IMR-90 (cell line): ENCODE results near the gene ANAPC1. TPM values are rescaled to one million over a fixed set of nuclear protein-coding genes. Genes with fewer than 3 reads are reported as not detected.
"Not testable (repeated sequence)": the region's sequence is repeated elsewhere in the genome, so short reads cannot be mapped to it uniquely, and the experiment has no call there.

ENCODE experiments used
- ATAC-seq: fragments of 200-7000 bp; cut with Tn5 transposase; 2 replicates; pipeline ENCODE4 v1.9.1; 2020; ENCODE audit warnings: low read depth, mild to moderate bottlenecking, moderate library complexity
- BruUV-seq: library from RNA; stranded (reverse); fragments of 400-500 nt; replicated peaks from 2 replicates; lab custom pipeline; 2021; lab: Mats Ljungman, UMichigan
- CTCF ChIA-PET: fragments of 300-600 bp; formaldehyde crosslinking; extraction: SDS; loops from one replicate; lab custom pipeline; 2021; ENCODE audit warnings: antibody characterized with exemption; lab: Yijun Ruan, JAX
- POLR2A ChIA-PET: fragments of 300-600 bp; sonication (Branson Sonifier 250); formaldehyde crosslinking; loops from one replicate; lab custom pipeline; 2022; ENCODE audit warnings: antibody characterized with exemption; ENCODE audit not compliant: unreplicated experiment; lab: Charles Lee
- DNase-seq: peaks from one replicate; pipeline ENCODE4 v3.0.0; 2013
- H2AFZ ChIP-seq: replicated peaks from 2 replicates; pipeline ENCODE3; 2013; ENCODE audit warnings: low read length, mild to moderate bottlenecking; ENCODE audit not compliant: poor library complexity
- H2AK5ac ChIP-seq: 2 replicates; pipeline ENCODE4 v1.6.1; 2013; ENCODE audit warnings: low read depth, low read length, inconsistent platforms
- H2AK9ac ChIP-seq: replicated peaks from 2 replicates; pipeline ENCODE3; 2013; ENCODE audit warnings: mild to moderate bottlenecking, low read depth, low read length, moderate library complexity; ENCODE audit not compliant: poor library complexity
- H2BK120ac ChIP-seq: 2 replicates; pipeline ENCODE4 v1.6.1; 2013; ENCODE audit warnings: low read depth, low read length, inconsistent platforms
- H2BK15ac ChIP-seq: 3 replicates; pipeline ENCODE4 v1.6.1; 2013; ENCODE audit warnings: low read depth, low read length, inconsistent platforms
- H2BK20ac ChIP-seq: 2 replicates; pipeline ENCODE4 v1.6.1; 2013; ENCODE audit warnings: low read depth, mild to moderate bottlenecking, inconsistent platforms, low read length, moderate library complexity
- H2BK5ac ChIP-seq: 2 replicates; pipeline ENCODE4 v1.6.1; 2013; ENCODE audit warnings: mild to moderate bottlenecking, low read depth, low read length, inconsistent platforms; ENCODE audit not compliant: poor library complexity, severe bottlenecking
- H3K14ac ChIP-seq: replicated peaks from 2 replicates; pipeline ENCODE4 v1.6.1; 2013; ENCODE audit warnings: low read depth, low read length, inconsistent platforms
- H3K18ac ChIP-seq: 2 replicates; pipeline ENCODE4 v1.6.1; 2013; ENCODE audit warnings: low read depth, low read length, control low read depth
- H3K23ac ChIP-seq: 2 replicates; pipeline ENCODE4 v1.6.1; 2013; ENCODE audit warnings: low read depth, low read length, inconsistent platforms
- H3K27ac ChIP-seq: 2 replicates; pipeline ENCODE4 v1.5.1; 2013; ENCODE audit warnings: mild to moderate bottlenecking, control low read depth, low read length; ENCODE audit not compliant: insufficient read depth
- H3K27me3 ChIP-seq: 2 replicates; pipeline ENCODE4 v1.6.1; 2013; ENCODE audit warnings: low read length; ENCODE audit not compliant: control insufficient read depth, insufficient read depth
- H3K36me3 ChIP-seq: 2 replicates; pipeline ENCODE4 v1.6.1; 2013; ENCODE audit warnings: low read length, mixed read lengths; ENCODE audit not compliant: control insufficient read depth, insufficient read depth
- H3K4ac ChIP-seq: 2 replicates; pipeline ENCODE4 v1.6.1; 2013; ENCODE audit warnings: low read depth, low read length, inconsistent platforms
- H3K4me1 ChIP-seq: 2 replicates; pipeline ENCODE4 v1.6.1; 2013; ENCODE audit warnings: low read length, mixed read lengths; ENCODE audit not compliant: control insufficient read depth, insufficient read depth
- H3K4me2 ChIP-seq: 2 replicates; pipeline ENCODE4 v1.6.1; 2013; ENCODE audit warnings: low read depth, mild to moderate bottlenecking, control low read depth, low read length, moderate library complexity
- H3K4me3 ChIP-seq: 2 replicates; pipeline ENCODE4 v1.5.1; 2013; ENCODE audit warnings: low read depth, mild to moderate bottlenecking, control low read depth, low read length, moderate library complexity; ENCODE audit not compliant: insufficient read depth
- H3K56ac ChIP-seq: 2 replicates; pipeline ENCODE4 v1.6.1; 2013; ENCODE audit warnings: low read length, inconsistent platforms; ENCODE audit not compliant: insufficient read depth; ENCODE audit errors: extremely low read depth
- H3K79me1 ChIP-seq, 2 experiments: 2 replicates each; pipeline ENCODE4 v1.6.1; 2013; ENCODE audit warnings: low read length in 2 of 2, inconsistent platforms in 1 of 2, low read depth in 1 of 2
- H3K9ac ChIP-seq: 2 replicates; pipeline ENCODE4 v1.6.1; 2013; ENCODE audit warnings: low read depth, low read length, control low read depth
- H3K9me1 ChIP-seq: 2 replicates; pipeline ENCODE4 v1.6.1; 2013; ENCODE audit warnings: low read length, inconsistent platforms; ENCODE audit not compliant: insufficient read depth
- H3K9me3 ChIP-seq: 2 replicates; pipeline ENCODE4 v1.6.1; 2013; ENCODE audit warnings: low read length; ENCODE audit not compliant: control insufficient read depth, insufficient read depth
- H4K20me1 ChIP-seq: 2 replicates; pipeline ENCODE4 v1.6.1; 2013; ENCODE audit warnings: low read length, inconsistent platforms; ENCODE audit not compliant: insufficient read depth
- H4K5ac ChIP-seq: 2 replicates; pipeline ENCODE4 v1.6.1; 2013; ENCODE audit warnings: mild to moderate bottlenecking, low read depth, low read length, control low read depth
- H4K8ac ChIP-seq, 2 experiments: 2 replicates each; pipeline ENCODE4 v1.6.1; 2013; ENCODE audit warnings: low read depth in 2 of 2, low read length in 2 of 2, control low read depth in 1 of 2, inconsistent platforms in 1 of 2
- H4K91ac ChIP-seq: 2 replicates; pipeline ENCODE4 v1.6.1; 2013; ENCODE audit warnings: low read depth, low read length, inconsistent platforms; ENCODE audit not compliant: insufficient read depth
- WGBS, 2 experiments: methylation state at CpG; one replicate each; pipeline versions ENCODE4 v1.1.5 to v1.1.7; 2013; ENCODE audit warnings: missing lambda C conversion rate in 2 of 2; ENCODE audit not compliant: insufficient read length in 1 of 2; ENCODE audit errors: extremely low coverage in 2 of 2; 5-methylcytosine and 5-hydroxymethylcytosine counted together
- dilution Hi-C: fragments of 300-500 bp; cut with HindIII; formaldehyde crosslinking; loops from one replicate; pipeline ENCODE4 v1.14.3; 2018; ENCODE audit warnings: low sequenced_read_pairs; ENCODE audit not compliant: unreplicated experiment
- in situ Hi-C: fragments of 300-500 bp; cut with MboI; formaldehyde crosslinking; loops from 3 replicates; pipeline ENCODE4 v1.14.3; 2019; ENCODE audit warnings: low sequenced_read_pairs, inconsistent platforms, mixed read lengths
- intact Hi-C: fragments of 100-400 bp; cut with micrococcal nuclease; formaldehyde crosslinking; loops from 2 replicates; pipeline ENCODE4 v1.10.0; 2022
- polyA plus RNA-seq, 3 experiments: library from polyadenylated mRNA; depleted of rRNA; stranded (reverse); fragments of >200 nt; gene quantifications; 2 replicates each; pipeline ENCODE4 v1.2.3, GENCODE V29; 2012; ENCODE audit warnings: low replicate concordance in 1 of 3
- total RNA-seq: library from RNA; depleted of rRNA; stranded (reverse); fragments of >200 nt; gene quantifications from 2 replicates; pipeline ENCODE4 v1.2.3, GENCODE V29; 2012

The ANAPC1 gene
- total and polyA plus RNA-seq, 2 of the 4 experiments (the other 2 are of a cell fraction) = 14.6 to 50.7 TPM

- H2BK20ac ChIP-seq, H3K4me3 ChIP-seq, intact Hi-C loops, H2BK120ac ChIP-seq, H4K5ac ChIP-seq, ATAC-seq, H3K14ac ChIP-seq, in situ Hi-C loops, H3K27me3 ChIP-seq, dilution Hi-C loops, DNase-seq, H3K4me1 ChIP-seq, H3K9ac ChIP-seq, H4K8ac ChIP-seq, H3K9me1 ChIP-seq, H2AK9ac ChIP-seq, H3K18ac ChIP-seq, H3K9me3 ChIP-seq, H3K4me2 ChIP-seq, H4K20me1 ChIP-seq, CTCF ChIA-PET, POLR2A ChIA-PET, H3K4ac ChIP-seq, H2AFZ ChIP-seq, H3K36me3 ChIP-seq, H2AK5ac ChIP-seq, H2BK15ac ChIP-seq, H3K56ac ChIP-seq, H3K27ac ChIP-seq, H2BK5ac ChIP-seq, H3K79me1 ChIP-seq, H4K91ac ChIP-seq, H3K23ac ChIP-seq, BruUV-seq: not testable (repeated sequence)
- WGBS, 2 experiments = no CpG with 5 or more reads among the region's 2 CpGs
These were observed 11.2 kb downstream of the ANAPC1 start for GRCh38 chr2:111872806-111873205.

- H2BK120ac ChIP-seq, H3K9me1 ChIP-seq, H4K20me1 ChIP-seq, H3K4me2 ChIP-seq, H3K56ac ChIP-seq, H3K27me3 ChIP-seq, BruUV-seq, H2BK15ac ChIP-seq, intact Hi-C loops, H4K8ac ChIP-seq, CTCF ChIA-PET, H2BK20ac ChIP-seq, H4K91ac ChIP-seq, dilution Hi-C loops, DNase-seq, H2AK5ac ChIP-seq, H2AK9ac ChIP-seq, POLR2A ChIA-PET, ATAC-seq, H3K9ac ChIP-seq, H4K5ac ChIP-seq, H3K23ac ChIP-seq, H3K18ac ChIP-seq, H3K36me3 ChIP-seq, H3K14ac ChIP-seq, H3K27ac ChIP-seq, H3K4me3 ChIP-seq, H2AFZ ChIP-seq, H3K4me1 ChIP-seq, H3K4ac ChIP-seq, H2BK5ac ChIP-seq, H3K79me1 ChIP-seq, H3K9me3 ChIP-seq, in situ Hi-C loops: not testable (repeated sequence)
- WGBS, 2 experiments = no CpG with 5 or more reads among the region's 3 CpGs
These were observed 18.9 kb downstream of the ANAPC1 start for GRCh38 chr2:111865124-111865523.
